ENCODE data around the gene RAPGEF2. TPM values are rescaled to one million over a fixed set of nuclear protein-coding genes. Genes with fewer than 3 reads are reported as not detected.

Gene RAPGEF2
- total and polyA plus RNA-seq, 2 experiments from 2014 or later, result 10.2 to 63.1 TPM

DNA sequence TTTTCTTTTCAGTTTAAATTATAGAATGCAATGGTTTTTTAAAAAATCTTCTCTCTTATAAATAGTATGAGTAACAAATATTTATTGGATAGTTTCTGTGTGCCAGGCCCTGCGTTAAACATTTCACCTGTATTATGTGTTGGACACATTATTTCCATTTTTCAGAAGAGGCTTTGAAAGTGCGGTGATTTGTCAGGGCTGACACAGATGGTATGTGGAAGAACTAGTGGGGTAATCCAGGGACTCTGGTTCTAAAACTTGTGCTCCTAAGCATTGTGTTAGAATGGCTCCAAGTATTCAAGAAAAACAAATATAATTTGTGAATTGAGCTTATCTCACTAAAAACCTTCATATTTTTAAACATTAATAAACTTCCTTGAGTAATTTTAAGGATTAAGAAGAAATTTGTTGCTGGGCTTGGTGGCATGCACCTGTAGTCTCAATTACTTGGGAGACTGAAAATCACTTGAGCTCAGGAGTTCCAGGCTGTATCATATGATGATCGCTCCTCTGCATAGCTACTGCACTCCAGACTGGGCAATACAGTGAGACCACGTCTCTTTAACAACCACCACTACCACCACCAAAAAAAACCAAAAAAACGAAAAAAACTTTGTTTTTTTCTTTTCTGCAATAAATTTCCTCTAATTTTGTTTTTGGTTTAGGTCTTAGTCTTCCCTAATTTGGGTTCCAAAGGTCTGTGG lies 40.0 kb downstream of the RAPGEF2 start:
- Histone ChIP-seq H3K27ac (ENCODE audit: low read depth) (no peak overlapping the region), H3K27me3 (ENCODE audit: insufficient read depth) (no peaks in the 10 kb centered on the region), H2AFZ (no peak overlapping the region), H3K4me3 (no peak overlapping the region), H4K20me1 (replicated peaks; ENCODE audit: insufficient read depth) (peaks cover 8% of the 10 kb centered on the region; the same call in 1 of the 2 replicates), H3K9me2 (ENCODE audit: insufficient read depth) (no peaks in the 10 kb centered on the region), H3F3A (replicated peaks; ENCODE audit: low read depth) (no peaks in the 10 kb centered on the region), H3K4me1 (ENCODE audit: insufficient read depth) (peaks cover 15% of the 10 kb centered on the region; the same call in 1 of the 2 replicates), H3K79me2 (replicated peaks; ENCODE audit: insufficient read depth) (peaks cover 98% of the 10 kb centered on the region), H3K36me3 (ENCODE audit: insufficient read depth) (no peaks in the 10 kb centered on the region), H3K4me2 (no peak overlapping the region)
- DNase-seq (ENCODE audit: low spot score) (no peak), ATAC-seq (no peak)
- Mint-ChIP-seq H3K4me1 (peaks cover 27% of the 10 kb centered on the region), H3K36me3 (ENCODE audit: low read depth) (no peaks in the 10 kb centered on the region), H3K9me3 (no peaks in the 10 kb centered on the region), H3K27ac (no peak overlapping the region), H3K27me3 (ENCODE audit: insufficient read depth, low read depth, poor library complexity) (no peaks in the 10 kb centered on the region), H3K4me3 (no peak overlapping the region)
- TF ChIP-seq STAT1 (IDR thresholded peaks at IDR 0.05; ENCODE audit: unreplicated experiment) (no peak), JUNB (IDR thresholded peaks at IDR 0.05; ENCODE audit: unreplicated experiment) (no peak), NANOG (IDR thresholded peaks at IDR 0.05; ENCODE audit: borderline replicate concordance) (no peak), EZH2 (IDR thresholded peaks at IDR 0.05; ENCODE audit: low read depth, unreplicated experiment) (no peak), CREB1 (CRISPR knock-in tag; IDR thresholded peaks at IDR 0.05; ENCODE audit: low read depth) (no peak), EZH2phosphoT487 (IDR thresholded peaks at IDR 0.05; ENCODE audit: unreplicated experiment) (no peak), ZNF114 (CRISPR knock-in tag; IDR thresholded peaks at IDR 0.05) (no peak)
- TF ChIP-seq, protein P1, sequence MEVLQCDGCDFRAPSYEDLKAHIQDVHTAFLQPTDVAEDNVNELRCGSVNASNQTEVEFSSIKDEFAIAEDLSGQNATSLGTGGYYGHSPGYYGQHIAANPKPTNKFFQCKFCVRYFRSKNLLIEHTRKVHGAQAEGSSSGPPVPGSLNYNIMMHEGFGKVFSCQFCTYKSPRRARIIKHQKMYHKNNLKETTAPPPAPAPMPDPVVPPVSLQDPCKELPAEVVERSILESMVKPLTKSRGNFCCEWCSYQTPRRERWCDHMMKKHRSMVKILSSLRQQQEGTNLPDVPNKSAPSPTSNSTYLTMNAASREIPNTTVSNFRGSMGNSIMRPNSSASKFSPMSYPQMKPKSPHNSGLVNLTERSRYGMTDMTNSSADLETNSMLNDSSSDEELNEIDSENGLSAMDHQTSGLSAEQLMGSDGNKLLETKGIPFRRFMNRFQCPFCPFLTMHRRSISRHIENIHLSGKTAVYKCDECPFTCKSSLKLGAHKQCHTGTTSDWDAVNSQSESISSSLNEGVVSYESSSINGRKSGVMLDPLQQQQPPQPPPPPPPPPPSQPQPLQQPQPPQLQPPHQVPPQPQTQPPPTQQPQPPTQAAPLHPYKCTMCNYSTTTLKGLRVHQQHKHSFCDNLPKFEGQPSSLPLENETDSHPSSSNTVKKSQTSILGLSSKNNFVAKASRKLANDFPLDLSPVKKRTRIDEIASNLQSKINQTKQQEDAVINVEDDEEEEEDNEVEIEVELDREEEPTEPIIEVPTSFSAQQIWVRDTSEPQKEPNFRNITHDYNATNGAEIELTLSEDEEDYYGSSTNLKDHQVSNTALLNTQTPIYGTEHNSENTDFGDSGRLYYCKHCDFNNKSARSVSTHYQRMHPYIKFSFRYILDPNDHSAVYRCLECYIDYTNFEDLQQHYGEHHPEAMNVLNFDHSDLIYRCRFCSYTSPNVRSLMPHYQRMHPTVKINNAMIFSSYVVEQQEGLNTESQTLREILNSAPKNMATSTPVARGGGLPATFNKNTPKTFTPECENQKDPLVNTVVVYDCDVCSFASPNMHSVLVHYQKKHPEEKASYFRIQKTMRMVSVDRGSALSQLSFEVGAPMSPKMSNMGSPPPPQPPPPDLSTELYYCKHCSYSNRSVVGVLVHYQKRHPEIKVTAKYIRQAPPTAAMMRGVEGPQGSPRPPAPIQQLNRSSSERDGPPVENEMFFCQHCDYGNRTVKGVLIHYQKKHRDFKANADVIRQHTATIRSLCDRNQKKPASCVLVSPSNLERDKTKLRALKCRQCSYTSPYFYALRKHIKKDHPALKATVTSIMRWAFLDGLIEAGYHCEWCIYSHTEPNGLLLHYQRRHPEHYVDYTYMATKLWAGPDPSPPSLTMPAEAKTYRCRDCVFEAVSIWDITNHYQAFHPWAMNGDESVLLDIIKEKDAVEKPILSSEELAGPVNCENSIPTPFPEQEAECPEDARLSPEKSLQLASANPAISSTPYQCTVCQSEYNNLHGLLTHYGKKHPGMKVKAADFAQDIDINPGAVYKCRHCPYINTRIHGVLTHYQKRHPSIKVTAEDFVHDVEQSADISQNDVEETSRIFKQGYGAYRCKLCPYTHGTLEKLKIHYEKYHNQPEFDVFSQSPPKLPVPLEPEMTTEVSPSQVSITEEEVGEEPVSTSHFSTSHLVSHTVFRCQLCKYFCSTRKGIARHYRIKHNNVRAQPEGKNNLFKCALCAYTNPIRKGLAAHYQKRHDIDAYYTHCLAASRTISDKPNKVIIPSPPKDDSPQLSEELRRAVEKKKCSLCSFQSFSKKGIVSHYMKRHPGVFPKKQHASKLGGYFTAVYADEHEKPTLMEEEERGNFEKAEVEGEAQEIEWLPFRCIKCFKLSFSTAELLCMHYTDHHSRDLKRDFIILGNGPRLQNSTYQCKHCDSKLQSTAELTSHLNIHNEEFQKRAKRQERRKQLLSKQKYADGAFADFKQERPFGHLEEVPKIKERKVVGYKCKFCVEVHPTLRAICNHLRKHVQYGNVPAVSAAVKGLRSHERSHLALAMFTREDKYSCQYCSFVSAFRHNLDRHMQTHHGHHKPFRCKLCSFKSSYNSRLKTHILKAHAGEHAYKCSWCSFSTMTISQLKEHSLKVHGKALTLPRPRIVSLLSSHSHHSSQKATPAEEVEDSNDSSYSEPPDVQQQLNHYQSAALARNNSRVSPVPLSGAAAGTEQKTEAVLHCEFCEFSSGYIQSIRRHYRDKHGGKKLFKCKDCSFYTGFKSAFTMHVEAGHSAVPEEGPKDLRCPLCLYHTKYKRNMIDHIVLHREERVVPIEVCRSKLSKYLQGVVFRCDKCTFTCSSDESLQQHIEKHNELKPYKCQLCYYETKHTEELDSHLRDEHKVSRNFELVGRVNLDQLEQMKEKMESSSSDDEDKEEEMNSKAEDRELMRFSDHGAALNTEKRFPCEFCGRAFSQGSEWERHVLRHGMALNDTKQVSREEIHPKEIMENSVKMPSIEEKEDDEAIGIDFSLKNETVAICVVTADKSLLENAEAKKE (CRISPR knock-in tag; IDR thresholded peaks at IDR 0.05), result no peak
- TF ChIP-seq, protein P2, sequence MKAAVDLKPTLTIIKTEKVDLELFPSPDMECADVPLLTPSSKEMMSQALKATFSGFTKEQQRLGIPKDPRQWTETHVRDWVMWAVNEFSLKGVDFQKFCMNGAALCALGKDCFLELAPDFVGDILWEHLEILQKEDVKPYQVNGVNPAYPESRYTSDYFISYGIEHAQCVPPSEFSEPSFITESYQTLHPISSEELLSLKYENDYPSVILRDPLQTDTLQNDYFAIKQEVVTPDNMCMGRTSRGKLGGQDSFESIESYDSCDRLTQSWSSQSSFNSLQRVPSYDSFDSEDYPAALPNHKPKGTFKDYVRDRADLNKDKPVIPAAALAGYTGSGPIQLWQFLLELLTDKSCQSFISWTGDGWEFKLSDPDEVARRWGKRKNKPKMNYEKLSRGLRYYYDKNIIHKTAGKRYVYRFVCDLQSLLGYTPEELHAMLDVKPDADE (IDR thresholded peaks at IDR 0.05), result no peak
- TF ChIP-seq, protein P3, sequence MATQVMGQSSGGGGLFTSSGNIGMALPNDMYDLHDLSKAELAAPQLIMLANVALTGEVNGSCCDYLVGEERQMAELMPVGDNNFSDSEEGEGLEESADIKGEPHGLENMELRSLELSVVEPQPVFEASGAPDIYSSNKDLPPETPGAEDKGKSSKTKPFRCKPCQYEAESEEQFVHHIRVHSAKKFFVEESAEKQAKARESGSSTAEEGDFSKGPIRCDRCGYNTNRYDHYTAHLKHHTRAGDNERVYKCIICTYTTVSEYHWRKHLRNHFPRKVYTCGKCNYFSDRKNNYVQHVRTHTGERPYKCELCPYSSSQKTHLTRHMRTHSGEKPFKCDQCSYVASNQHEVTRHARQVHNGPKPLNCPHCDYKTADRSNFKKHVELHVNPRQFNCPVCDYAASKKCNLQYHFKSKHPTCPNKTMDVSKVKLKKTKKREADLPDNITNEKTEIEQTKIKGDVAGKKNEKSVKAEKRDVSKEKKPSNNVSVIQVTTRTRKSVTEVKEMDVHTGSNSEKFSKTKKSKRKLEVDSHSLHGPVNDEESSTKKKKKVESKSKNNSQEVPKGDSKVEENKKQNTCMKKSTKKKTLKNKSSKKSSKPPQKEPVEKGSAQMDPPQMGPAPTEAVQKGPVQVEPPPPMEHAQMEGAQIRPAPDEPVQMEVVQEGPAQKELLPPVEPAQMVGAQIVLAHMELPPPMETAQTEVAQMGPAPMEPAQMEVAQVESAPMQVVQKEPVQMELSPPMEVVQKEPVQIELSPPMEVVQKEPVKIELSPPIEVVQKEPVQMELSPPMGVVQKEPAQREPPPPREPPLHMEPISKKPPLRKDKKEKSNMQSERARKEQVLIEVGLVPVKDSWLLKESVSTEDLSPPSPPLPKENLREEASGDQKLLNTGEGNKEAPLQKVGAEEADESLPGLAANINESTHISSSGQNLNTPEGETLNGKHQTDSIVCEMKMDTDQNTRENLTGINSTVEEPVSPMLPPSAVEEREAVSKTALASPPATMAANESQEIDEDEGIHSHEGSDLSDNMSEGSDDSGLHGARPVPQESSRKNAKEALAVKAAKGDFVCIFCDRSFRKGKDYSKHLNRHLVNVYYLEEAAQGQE (IDR thresholded peaks at IDR 0.05; ENCODE audit: unreplicated experiment), result no peak
- TF ChIP-seq, protein P4, sequence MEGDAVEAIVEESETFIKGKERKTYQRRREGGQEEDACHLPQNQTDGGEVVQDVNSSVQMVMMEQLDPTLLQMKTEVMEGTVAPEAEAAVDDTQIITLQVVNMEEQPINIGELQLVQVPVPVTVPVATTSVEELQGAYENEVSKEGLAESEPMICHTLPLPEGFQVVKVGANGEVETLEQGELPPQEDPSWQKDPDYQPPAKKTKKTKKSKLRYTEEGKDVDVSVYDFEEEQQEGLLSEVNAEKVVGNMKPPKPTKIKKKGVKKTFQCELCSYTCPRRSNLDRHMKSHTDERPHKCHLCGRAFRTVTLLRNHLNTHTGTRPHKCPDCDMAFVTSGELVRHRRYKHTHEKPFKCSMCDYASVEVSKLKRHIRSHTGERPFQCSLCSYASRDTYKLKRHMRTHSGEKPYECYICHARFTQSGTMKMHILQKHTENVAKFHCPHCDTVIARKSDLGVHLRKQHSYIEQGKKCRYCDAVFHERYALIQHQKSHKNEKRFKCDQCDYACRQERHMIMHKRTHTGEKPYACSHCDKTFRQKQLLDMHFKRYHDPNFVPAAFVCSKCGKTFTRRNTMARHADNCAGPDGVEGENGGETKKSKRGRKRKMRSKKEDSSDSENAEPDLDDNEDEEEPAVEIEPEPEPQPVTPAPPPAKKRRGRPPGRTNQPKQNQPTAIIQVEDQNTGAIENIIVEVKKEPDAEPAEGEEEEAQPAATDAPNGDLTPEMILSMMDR (conservative IDR thresholded peaks at IDR 0.05; ENCODE audit: low read depth in 2 of 2), result no peak
